Lower lobe of right lung (tissue), 2 donors: ENCODE measurements around the gene MRPS9. TPM values are rescaled to one million over a fixed set of nuclear protein-coding genes. Genes with fewer than 3 reads are reported as not detected.

ENCODE experiments used
- ATAC-seq, 2 donors: fragments of 200-7000 bp; cut with Tn5 transposase; one replicate each; pipeline ENCODE4 v1.9.1; 2020 to 2022; ENCODE audit warnings: mild to moderate bottlenecking in 2 of 2, moderate library complexity in 2 of 2
- DNase-seq: peaks from one replicate; pipeline ENCODE4 v3.0.0-alpha.2; 2020
- H3K27ac ChIP-seq: fragments of 200-600 bp; one replicate; pipeline ENCODE4 v1.8.0; 2022
- H3K27me3 ChIP-seq: fragments of 200-600 bp; one replicate; pipeline ENCODE4 v1.8.0; 2022; ENCODE audit warnings: low read depth
- H3K36me3 ChIP-seq: fragments of 200-600 bp; one replicate; pipeline ENCODE4 v1.8.0; 2022; ENCODE audit warnings: mild to moderate bottlenecking
- H3K4me1 ChIP-seq: fragments of 200-600 bp; one replicate; pipeline ENCODE4 v1.8.0; 2022
- H3K4me3 ChIP-seq: fragments of 200-600 bp; one replicate; pipeline ENCODE4 v1.8.0; 2022; ENCODE audit warnings: mild to moderate bottlenecking
- H3K9me3 ChIP-seq: fragments of 200-600 bp; one replicate; pipeline ENCODE4 v1.8.0; 2022
- intact Hi-C: fragments of 100-400 bp; cut with DNase I; formaldehyde crosslinking; loops from one replicate; pipeline ENCODE4 v1.11.0; 2022
- long read RNA-seq: library from polyadenylated mRNA; unstranded; transcript quantifications from one replicate; pipeline ENCODE4 v2.0.0, GENCODE V29; 2021
- total RNA-seq: library from RNA; stranded (reverse); fragmentation: NEBNext Ultra II Directional; extraction: Animal tissue kit (Norgen Biotek cat#: 25700); gene quantifications from one replicate; pipeline ENCODE4 v1.2.1, GENCODE V29; 2021
- TF ChIP-seq, protein P1 (sequence below): fragments of 200-600 bp; IDR thresholded peaks from one replicate; pipeline ENCODE4 v1.8.0; 2022; ENCODE audit warnings: antibody characterized with exemption, mild to moderate bottlenecking
- donor health status: DM: no; HTN: yes; CAD: no; lungs with severe emphysema.

MRPS9 gene
- 15.1 TPM for total RNA-seq
- long read RNA-seq, transcript MRPS9-201 (11 exons, 1,500 nt) = major isoform, 33 of 39 reads
- long read RNA-seq, partial matches to known transcripts = 2 of 39 reads
- long read RNA-seq, other reads (novel, unspliced or antisense) = 4 of 39 reads

DNA sequence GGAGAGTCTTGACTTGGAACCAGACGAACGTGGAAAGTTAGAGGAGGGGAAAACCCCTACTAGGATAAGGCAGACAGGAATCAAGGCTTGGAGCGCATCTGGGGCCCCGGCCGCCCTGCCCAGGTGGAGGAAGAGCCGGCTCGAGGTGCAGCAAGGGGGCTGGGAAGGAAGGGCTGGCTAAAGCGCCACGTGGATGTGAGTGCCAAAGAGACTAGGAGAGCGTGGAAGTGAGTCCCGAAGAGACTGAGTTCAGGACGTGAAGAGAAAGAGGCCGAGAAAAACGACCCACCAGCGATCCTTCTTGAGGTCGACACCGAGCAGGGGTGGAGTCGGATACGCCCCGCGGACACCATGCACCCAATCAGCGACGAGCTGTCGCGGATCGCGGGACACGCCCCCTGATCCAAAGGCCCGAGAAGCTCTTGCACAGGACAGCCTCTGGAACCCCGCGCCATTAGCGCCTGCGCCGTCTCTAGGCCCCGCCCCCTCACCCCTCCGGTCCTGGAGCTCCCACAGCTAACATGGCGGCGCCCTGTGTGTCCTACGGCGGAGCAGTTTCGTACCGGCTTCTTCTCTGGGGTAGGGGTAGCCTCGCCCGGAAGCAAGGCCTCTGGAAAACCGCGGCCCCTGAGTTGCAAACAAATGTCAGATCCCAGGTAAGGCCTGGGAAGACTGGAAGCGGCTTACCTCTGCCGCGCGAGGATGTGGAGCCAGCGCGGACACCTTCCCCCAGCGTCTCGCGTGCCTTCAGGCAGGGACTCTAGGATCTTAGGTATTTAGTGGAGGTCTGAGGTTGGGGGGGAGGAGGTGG, at the start of gene MRPS9:
Gene MRPS9 (plus strand): TSS at position 498 of the 811 bp plus-strand sequence. CDS start 24 bp downstream, at position 522.
- peak; percentile 100 for ATAC-seq
- peak; percentile 99 for DNase-seq
- Histone ChIP-seq H3K27me3 (no peaks in the 10 kb centered on the region), H3K36me3 (no peaks in the 10 kb centered on the region), H3K9me3 (no peaks in the 10 kb centered on the region), H3K4me1 (peaks cover 11% of the 10 kb centered on the region), H3K4me3 (peak within 1 kb of the TSS; percentile 81), H3K27ac (peak within 1 kb of the TSS; percentile 79)
- intact Hi-C loops = no loop called here
- TF ChIP-seq, protein P1, sequence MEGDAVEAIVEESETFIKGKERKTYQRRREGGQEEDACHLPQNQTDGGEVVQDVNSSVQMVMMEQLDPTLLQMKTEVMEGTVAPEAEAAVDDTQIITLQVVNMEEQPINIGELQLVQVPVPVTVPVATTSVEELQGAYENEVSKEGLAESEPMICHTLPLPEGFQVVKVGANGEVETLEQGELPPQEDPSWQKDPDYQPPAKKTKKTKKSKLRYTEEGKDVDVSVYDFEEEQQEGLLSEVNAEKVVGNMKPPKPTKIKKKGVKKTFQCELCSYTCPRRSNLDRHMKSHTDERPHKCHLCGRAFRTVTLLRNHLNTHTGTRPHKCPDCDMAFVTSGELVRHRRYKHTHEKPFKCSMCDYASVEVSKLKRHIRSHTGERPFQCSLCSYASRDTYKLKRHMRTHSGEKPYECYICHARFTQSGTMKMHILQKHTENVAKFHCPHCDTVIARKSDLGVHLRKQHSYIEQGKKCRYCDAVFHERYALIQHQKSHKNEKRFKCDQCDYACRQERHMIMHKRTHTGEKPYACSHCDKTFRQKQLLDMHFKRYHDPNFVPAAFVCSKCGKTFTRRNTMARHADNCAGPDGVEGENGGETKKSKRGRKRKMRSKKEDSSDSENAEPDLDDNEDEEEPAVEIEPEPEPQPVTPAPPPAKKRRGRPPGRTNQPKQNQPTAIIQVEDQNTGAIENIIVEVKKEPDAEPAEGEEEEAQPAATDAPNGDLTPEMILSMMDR = no peak

DNA sequence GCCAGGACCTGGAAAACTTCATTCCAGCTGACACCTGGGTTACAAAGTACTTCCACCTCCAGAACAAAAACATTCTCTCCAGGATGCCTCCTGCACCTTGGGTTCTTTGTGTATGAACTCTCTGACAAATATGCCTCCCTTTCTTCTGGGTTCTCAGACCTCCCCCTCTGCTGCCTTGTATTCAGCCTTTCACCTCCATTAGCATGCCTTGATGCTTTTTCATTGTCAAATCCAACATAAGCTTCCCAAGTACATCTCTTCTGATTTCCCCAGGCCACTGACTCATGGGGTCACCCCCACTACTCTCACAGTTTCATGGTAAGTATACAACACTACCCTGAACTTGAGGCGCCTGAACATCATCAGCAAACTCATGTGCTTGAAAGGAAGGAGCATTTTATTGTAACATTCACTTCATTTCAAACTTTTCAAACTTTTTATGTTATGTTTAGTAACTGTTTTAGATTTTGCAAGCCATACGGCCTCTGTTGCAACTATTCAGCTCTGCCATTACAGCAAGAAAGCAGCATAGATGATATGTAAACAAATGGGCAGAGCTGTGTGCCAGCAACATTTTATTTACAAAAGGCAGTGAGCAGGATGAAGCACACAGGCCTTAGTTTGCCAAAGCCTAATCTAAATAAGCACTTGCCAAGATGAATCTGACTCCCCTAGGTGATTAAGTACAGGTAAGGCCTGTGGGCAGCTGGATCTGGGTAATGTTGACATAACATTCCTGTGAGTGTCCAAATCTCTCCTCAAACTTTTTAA, 32.5 kb upstream of the MRPS9 start:
- no peaks in the 10 kb centered on the region for H3K36me3 ChIP-seq
- DNase-seq = no peak
- H3K4me1 ChIP-seq = no peaks in the 10 kb centered on the region

DNA sequence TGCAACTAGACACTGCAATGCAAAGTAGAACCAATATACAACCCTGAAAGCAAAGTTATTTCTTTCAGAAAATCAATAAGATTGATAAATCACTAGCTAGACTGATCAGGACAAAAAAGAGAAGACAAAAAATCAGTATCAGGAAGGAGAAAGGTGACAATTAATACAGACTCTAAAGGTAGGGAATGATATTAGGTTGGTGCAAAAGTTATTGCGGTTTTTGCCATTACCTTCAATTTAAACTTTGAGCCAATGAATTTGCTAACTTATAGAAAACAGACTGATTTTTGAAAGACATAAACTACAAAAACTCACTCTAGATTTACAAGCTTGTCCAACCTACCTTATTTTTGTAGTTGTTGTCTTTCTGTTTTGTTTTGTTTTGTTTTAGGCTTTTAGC, 30.5 kb upstream of the MRPS9 start:
- Histone ChIP-seq H3K4me1 (no peaks in the 10 kb centered on the region), H3K27me3 (no peaks in the 10 kb centered on the region), H3K4me3 (no peak overlapping the region), H3K9me3 (peaks cover 6% of the 10 kb centered on the region), H3K36me3 (no peaks in the 10 kb centered on the region), H3K27ac (no peak overlapping the region)
- intact Hi-C loops = no loop called here
- no peak for ATAC-seq
- DNase-seq = no peak
- TF ChIP-seq, protein P1 = no peak

More for the DNA sequence above, 32.5 kb upstream of the MRPS9 start:
- Histone ChIP-seq H3K9me3 (peaks cover 6% of the 10 kb centered on the region), H3K27ac (no peak overlapping the region), H3K27me3 (no peaks in the 10 kb centered on the region), H3K4me3 (no peak overlapping the region)
- intact Hi-C loops = no loop called here
- ATAC-seq = peak; percentile 85 to 88
- TF ChIP-seq, protein P1 = no peak

DNA sequence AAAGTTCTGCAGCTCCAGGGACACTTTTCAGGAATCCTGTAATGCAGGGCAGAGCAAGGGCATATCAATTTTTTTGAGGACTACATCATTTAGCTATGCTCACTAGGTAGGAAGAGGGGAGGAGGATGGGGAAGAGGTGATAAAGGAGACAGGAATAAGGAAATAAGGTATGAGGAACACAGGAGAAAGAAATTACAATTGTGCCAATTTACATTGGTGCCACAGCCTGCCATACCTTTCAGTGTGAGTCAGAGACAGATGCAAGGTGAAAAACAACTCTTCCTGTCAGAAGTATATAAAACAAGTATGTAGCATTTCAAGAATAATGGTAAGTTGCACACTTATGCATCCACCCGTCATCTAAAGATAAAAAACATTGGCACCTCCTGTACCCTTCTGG, 5.4 kb upstream of the MRPS9 start:
- Histone ChIP-seq H3K9me3 (no peaks in the 10 kb centered on the region), H3K4me3 (no peak overlapping the region), H3K27ac (no peak overlapping the region), H3K36me3 (no peaks in the 10 kb centered on the region), H3K4me1 (no peaks in the 10 kb centered on the region), H3K27me3 (no peaks in the 10 kb centered on the region)
- intact Hi-C loops = no loop called here
- DNase-seq (no peak), ATAC-seq (no peak)
- TF ChIP-seq, protein P1 = no peak

DNA sequence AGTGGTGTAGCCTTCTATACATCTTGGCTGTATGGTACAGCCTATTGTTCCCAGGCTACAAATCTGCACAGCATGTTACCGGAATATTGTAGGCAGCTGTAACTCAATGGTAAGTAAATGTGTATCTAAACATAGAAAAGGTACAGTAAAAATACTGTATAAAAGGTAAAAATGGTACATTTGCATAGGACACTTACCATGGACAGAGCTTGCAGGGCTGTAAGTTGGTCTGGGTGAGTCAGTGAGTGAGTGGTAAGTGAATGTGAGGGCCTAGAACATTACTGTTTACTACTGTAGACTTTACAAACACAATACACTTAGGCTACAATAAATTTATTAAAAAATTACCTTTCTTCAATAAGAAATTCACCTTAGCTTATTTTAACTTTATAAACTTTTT, 3.7 kb upstream of the MRPS9 start:
- TF ChIP-seq, protein P1 = no peak
- ATAC-seq (no peak), DNase-seq (no peak)
- intact Hi-C loops = no loop called here
- Histone ChIP-seq H3K4me3 (no peak overlapping the region), H3K27me3 (no peaks in the 10 kb centered on the region), H3K9me3 (no peaks in the 10 kb centered on the region), H3K4me1 (peaks cover 7% of the 10 kb centered on the region), H3K27ac (no peak overlapping the region), H3K36me3 (no peaks in the 10 kb centered on the region)
